K562 (cell line): Measurements from ENCODE around the gene DMD.

Experiments
- CBX1 ChIP-seq: sonication (generic); IDR thresholded peaks from 2 replicates; pipeline ENCODE4 v1.6.1; 2016; ENCODE audit warnings: antibody characterized with exemption, low read depth, mild to moderate bottlenecking
- CCNT2 ChIP-seq: IDR thresholded peaks from 2 replicates; pipeline ENCODE4 v1.6.1; 2011; ENCODE audit warnings: borderline replicate concordance, low read depth, mild to moderate bottlenecking, moderate library complexity, mixed read lengths, low read length; ENCODE audit not compliant: insufficient read length; ENCODE audit errors: extremely low read depth
- NFRKB ChIP-seq: fragments of 450-650 bp; IDR thresholded peaks from 2 replicates; pipeline ENCODE4 v1.6.1; 2016; ENCODE audit warnings: low read depth
- SREBF1 ChIP-seq: fragments of 150-350 bp; IDR thresholded peaks from 2 replicates; pipeline ENCODE4 v1.6.1; 2014; ENCODE audit warnings: antibody characterized with exemption, low read depth, low read length, borderline replicate concordance
- TCF3 ChIP-seq: sonication (generic); formaldehyde crosslinking; IDR thresholded peaks from 2 replicates; pipeline ENCODE4 v1.4.0; 2020; ENCODE audit warnings: mild to moderate bottlenecking, missing genetic modification reagents
- ZNF232 ChIP-seq: sonication (generic); formaldehyde crosslinking; IDR thresholded peaks from 2 replicates; pipeline ENCODE4 v1.8.0; 2022; ENCODE audit warnings: mild to moderate bottlenecking, missing genetic modification reagents
- TF ChIP-seq, protein P1 (sequence below), 3 experiments: IDR thresholded peaks in 2 of 3; conservative IDR thresholded peaks in 1 of 3; 2 replicates each; pipeline ENCODE4 v1.5.1; 2011 to 2012; ENCODE audit warnings: low read length in 3 of 3, mild to moderate bottlenecking in 3 of 3, control low read depth in 2 of 3, improper control_type of control experiment in 1 of 3, inconsistent platforms in 1 of 3, low read depth in 1 of 3, mixed read lengths in 1 of 3, moderate library complexity in 1 of 3; ENCODE audit not compliant: insufficient read depth in 2 of 3
- TF ChIP-seq, protein P2 (sequence below): sonication (generic); formaldehyde crosslinking; IDR thresholded peaks from 2 replicates; pipeline ENCODE4 v1.9.0; 2022; ENCODE audit warnings: mild to moderate bottlenecking, missing genetic modification reagents
- TF ChIP-seq, protein P3 (sequence below), 2 experiments: fragments of 450-650 bp; formaldehyde crosslinking in 1 of 2; IDR thresholded peaks; 2 replicates each; pipeline versions ENCODE4 v1.4.0 to v1.6.1; 2014 to 2020; ENCODE audit warnings: mild to moderate bottlenecking in 2 of 2, borderline replicate concordance in 1 of 2, low read depth in 1 of 2

GRCh38 chrX:31320740-31321139 is 1890.6 kb downstream of the DMD start:
- TF ChIP-seq, protein P1, sequence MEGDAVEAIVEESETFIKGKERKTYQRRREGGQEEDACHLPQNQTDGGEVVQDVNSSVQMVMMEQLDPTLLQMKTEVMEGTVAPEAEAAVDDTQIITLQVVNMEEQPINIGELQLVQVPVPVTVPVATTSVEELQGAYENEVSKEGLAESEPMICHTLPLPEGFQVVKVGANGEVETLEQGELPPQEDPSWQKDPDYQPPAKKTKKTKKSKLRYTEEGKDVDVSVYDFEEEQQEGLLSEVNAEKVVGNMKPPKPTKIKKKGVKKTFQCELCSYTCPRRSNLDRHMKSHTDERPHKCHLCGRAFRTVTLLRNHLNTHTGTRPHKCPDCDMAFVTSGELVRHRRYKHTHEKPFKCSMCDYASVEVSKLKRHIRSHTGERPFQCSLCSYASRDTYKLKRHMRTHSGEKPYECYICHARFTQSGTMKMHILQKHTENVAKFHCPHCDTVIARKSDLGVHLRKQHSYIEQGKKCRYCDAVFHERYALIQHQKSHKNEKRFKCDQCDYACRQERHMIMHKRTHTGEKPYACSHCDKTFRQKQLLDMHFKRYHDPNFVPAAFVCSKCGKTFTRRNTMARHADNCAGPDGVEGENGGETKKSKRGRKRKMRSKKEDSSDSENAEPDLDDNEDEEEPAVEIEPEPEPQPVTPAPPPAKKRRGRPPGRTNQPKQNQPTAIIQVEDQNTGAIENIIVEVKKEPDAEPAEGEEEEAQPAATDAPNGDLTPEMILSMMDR (IDR thresholded peaks at IDR 0.05 in 2 of 3, conservative IDR thresholded peaks at IDR 0.05 in 1 of 3; ENCODE audit: insufficient read depth in 2 of 3, low read depth in 1 of 3, low read length in 3 of 3): no peak
- no peak for TF ChIP-seq CCNT2
- no peak for TF ChIP-seq SREBF1
- no peak for TF ChIP-seq CBX1
- TF ChIP-seq NFRKB: no peak
- TF ChIP-seq TCF3 (CRISPR knock-in tag): no peak
- no peak for TF ChIP-seq ZNF232
- TF ChIP-seq, protein P2, sequence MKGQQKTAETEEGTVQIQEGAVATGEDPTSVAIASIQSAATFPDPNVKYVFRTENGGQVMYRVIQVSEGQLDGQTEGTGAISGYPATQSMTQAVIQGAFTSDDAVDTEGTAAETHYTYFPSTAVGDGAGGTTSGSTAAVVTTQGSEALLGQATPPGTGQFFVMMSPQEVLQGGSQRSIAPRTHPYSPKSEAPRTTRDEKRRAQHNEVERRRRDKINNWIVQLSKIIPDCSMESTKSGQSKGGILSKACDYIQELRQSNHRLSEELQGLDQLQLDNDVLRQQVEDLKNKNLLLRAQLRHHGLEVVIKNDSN (CRISPR knock-in tag): no peak
- TF ChIP-seq, protein P3, sequence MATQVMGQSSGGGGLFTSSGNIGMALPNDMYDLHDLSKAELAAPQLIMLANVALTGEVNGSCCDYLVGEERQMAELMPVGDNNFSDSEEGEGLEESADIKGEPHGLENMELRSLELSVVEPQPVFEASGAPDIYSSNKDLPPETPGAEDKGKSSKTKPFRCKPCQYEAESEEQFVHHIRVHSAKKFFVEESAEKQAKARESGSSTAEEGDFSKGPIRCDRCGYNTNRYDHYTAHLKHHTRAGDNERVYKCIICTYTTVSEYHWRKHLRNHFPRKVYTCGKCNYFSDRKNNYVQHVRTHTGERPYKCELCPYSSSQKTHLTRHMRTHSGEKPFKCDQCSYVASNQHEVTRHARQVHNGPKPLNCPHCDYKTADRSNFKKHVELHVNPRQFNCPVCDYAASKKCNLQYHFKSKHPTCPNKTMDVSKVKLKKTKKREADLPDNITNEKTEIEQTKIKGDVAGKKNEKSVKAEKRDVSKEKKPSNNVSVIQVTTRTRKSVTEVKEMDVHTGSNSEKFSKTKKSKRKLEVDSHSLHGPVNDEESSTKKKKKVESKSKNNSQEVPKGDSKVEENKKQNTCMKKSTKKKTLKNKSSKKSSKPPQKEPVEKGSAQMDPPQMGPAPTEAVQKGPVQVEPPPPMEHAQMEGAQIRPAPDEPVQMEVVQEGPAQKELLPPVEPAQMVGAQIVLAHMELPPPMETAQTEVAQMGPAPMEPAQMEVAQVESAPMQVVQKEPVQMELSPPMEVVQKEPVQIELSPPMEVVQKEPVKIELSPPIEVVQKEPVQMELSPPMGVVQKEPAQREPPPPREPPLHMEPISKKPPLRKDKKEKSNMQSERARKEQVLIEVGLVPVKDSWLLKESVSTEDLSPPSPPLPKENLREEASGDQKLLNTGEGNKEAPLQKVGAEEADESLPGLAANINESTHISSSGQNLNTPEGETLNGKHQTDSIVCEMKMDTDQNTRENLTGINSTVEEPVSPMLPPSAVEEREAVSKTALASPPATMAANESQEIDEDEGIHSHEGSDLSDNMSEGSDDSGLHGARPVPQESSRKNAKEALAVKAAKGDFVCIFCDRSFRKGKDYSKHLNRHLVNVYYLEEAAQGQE (IDR thresholded peaks at IDR 0.05; ENCODE audit: borderline replicate concordance): no peak
- TF ChIP-seq, protein P3 (CRISPR knock-in tag; IDR thresholded peaks at IDR 0.05; ENCODE audit: low read depth): no peak
